IMR-90 (cell line): Measurements from ENCODE around the gene RGL1. TPM values are rescaled to one million over a fixed set of nuclear protein-coding genes. Genes with fewer than 3 reads are reported as not detected.
A peak's percentile ranks its signal among the peaks of the same experiment; 100 is the strongest.

ENCODE experiments used
- ATAC-seq: fragments of 200-7000 bp; cut with Tn5 transposase; 2 replicates; pipeline ENCODE4 v1.9.1; 2020; ENCODE audit warnings: low read depth, mild to moderate bottlenecking, moderate library complexity
- BruUV-seq: library from RNA; stranded (reverse); fragments of 400-500 nt; replicated peaks from 2 replicates; lab custom pipeline; 2021; lab: Mats Ljungman, UMichigan
- CTCF ChIA-PET: fragments of 300-600 bp; formaldehyde crosslinking; extraction: SDS; loops from one replicate; lab custom pipeline; 2021; ENCODE audit warnings: antibody characterized with exemption; lab: Yijun Ruan, JAX
- POLR2A ChIA-PET: fragments of 300-600 bp; sonication (Branson Sonifier 250); formaldehyde crosslinking; loops from one replicate; lab custom pipeline; 2022; ENCODE audit warnings: antibody characterized with exemption; ENCODE audit not compliant: unreplicated experiment; lab: Charles Lee
- DNase-seq: peaks from one replicate; pipeline ENCODE4 v3.0.0; 2013
- H2AFZ ChIP-seq: replicated peaks from 2 replicates; pipeline ENCODE3; 2013; ENCODE audit warnings: low read length, mild to moderate bottlenecking; ENCODE audit not compliant: poor library complexity
- H2AK5ac ChIP-seq: 2 replicates; pipeline ENCODE4 v1.6.1; 2013; ENCODE audit warnings: low read depth, low read length, inconsistent platforms
- H2AK9ac ChIP-seq: replicated peaks from 2 replicates; pipeline ENCODE3; 2013; ENCODE audit warnings: mild to moderate bottlenecking, low read depth, low read length, moderate library complexity; ENCODE audit not compliant: poor library complexity
- H2BK120ac ChIP-seq: 2 replicates; pipeline ENCODE4 v1.6.1; 2013; ENCODE audit warnings: low read depth, low read length, inconsistent platforms
- H2BK15ac ChIP-seq: 3 replicates; pipeline ENCODE4 v1.6.1; 2013; ENCODE audit warnings: low read depth, low read length, inconsistent platforms
- H2BK20ac ChIP-seq: 2 replicates; pipeline ENCODE4 v1.6.1; 2013; ENCODE audit warnings: low read depth, mild to moderate bottlenecking, inconsistent platforms, low read length, moderate library complexity
- H2BK5ac ChIP-seq: 2 replicates; pipeline ENCODE4 v1.6.1; 2013; ENCODE audit warnings: mild to moderate bottlenecking, low read depth, low read length, inconsistent platforms; ENCODE audit not compliant: poor library complexity, severe bottlenecking
- H3K14ac ChIP-seq: replicated peaks from 2 replicates; pipeline ENCODE4 v1.6.1; 2013; ENCODE audit warnings: low read depth, low read length, inconsistent platforms
- H3K18ac ChIP-seq: 2 replicates; pipeline ENCODE4 v1.6.1; 2013; ENCODE audit warnings: low read depth, low read length, control low read depth
- H3K23ac ChIP-seq: 2 replicates; pipeline ENCODE4 v1.6.1; 2013; ENCODE audit warnings: low read depth, low read length, inconsistent platforms
- H3K27ac ChIP-seq: 2 replicates; pipeline ENCODE4 v1.5.1; 2013; ENCODE audit warnings: mild to moderate bottlenecking, control low read depth, low read length; ENCODE audit not compliant: insufficient read depth
- H3K27me3 ChIP-seq: 2 replicates; pipeline ENCODE4 v1.6.1; 2013; ENCODE audit warnings: low read length; ENCODE audit not compliant: control insufficient read depth, insufficient read depth
- H3K36me3 ChIP-seq: 2 replicates; pipeline ENCODE4 v1.6.1; 2013; ENCODE audit warnings: low read length, mixed read lengths; ENCODE audit not compliant: control insufficient read depth, insufficient read depth
- H3K4ac ChIP-seq: 2 replicates; pipeline ENCODE4 v1.6.1; 2013; ENCODE audit warnings: low read depth, low read length, inconsistent platforms
- H3K4me1 ChIP-seq: 2 replicates; pipeline ENCODE4 v1.6.1; 2013; ENCODE audit warnings: low read length, mixed read lengths; ENCODE audit not compliant: control insufficient read depth, insufficient read depth
- H3K4me2 ChIP-seq: 2 replicates; pipeline ENCODE4 v1.6.1; 2013; ENCODE audit warnings: low read depth, mild to moderate bottlenecking, control low read depth, low read length, moderate library complexity
- H3K4me3 ChIP-seq: 2 replicates; pipeline ENCODE4 v1.5.1; 2013; ENCODE audit warnings: low read depth, mild to moderate bottlenecking, control low read depth, low read length, moderate library complexity; ENCODE audit not compliant: insufficient read depth
- H3K56ac ChIP-seq: 2 replicates; pipeline ENCODE4 v1.6.1; 2013; ENCODE audit warnings: low read length, inconsistent platforms; ENCODE audit not compliant: insufficient read depth; ENCODE audit errors: extremely low read depth
- H3K79me1 ChIP-seq, 2 experiments: 2 replicates each; pipeline ENCODE4 v1.6.1; 2013; ENCODE audit warnings: low read length in 2 of 2, inconsistent platforms in 1 of 2, low read depth in 1 of 2
- H3K9ac ChIP-seq: 2 replicates; pipeline ENCODE4 v1.6.1; 2013; ENCODE audit warnings: low read depth, low read length, control low read depth
- H3K9me1 ChIP-seq: 2 replicates; pipeline ENCODE4 v1.6.1; 2013; ENCODE audit warnings: low read length, inconsistent platforms; ENCODE audit not compliant: insufficient read depth
- H3K9me3 ChIP-seq: 2 replicates; pipeline ENCODE4 v1.6.1; 2013; ENCODE audit warnings: low read length; ENCODE audit not compliant: control insufficient read depth, insufficient read depth
- H4K20me1 ChIP-seq: 2 replicates; pipeline ENCODE4 v1.6.1; 2013; ENCODE audit warnings: low read length, inconsistent platforms; ENCODE audit not compliant: insufficient read depth
- H4K5ac ChIP-seq: 2 replicates; pipeline ENCODE4 v1.6.1; 2013; ENCODE audit warnings: mild to moderate bottlenecking, low read depth, low read length, control low read depth
- H4K8ac ChIP-seq, 2 experiments: 2 replicates each; pipeline ENCODE4 v1.6.1; 2013; ENCODE audit warnings: low read depth in 2 of 2, low read length in 2 of 2, control low read depth in 1 of 2, inconsistent platforms in 1 of 2
- H4K91ac ChIP-seq: 2 replicates; pipeline ENCODE4 v1.6.1; 2013; ENCODE audit warnings: low read depth, low read length, inconsistent platforms; ENCODE audit not compliant: insufficient read depth
- BHLHE40 ChIP-seq: fragments of 150-350 bp; IDR thresholded peaks from 2 replicates; pipeline ENCODE4 v1.6.1; 2016; ENCODE audit warnings: mild to moderate bottlenecking, low read depth, low read length
- CTCF ChIP-seq: conservative IDR thresholded peaks from 2 replicates; pipeline ENCODE4 v1.5.1; 2012; ENCODE audit warnings: mild to moderate bottlenecking, low read depth, low read length, improper control_type of control experiment
- ELK1 ChIP-seq: fragments of 150-350 bp; IDR thresholded peaks from 2 replicates; pipeline ENCODE4 v1.6.1; 2016; ENCODE audit warnings: low read depth, mild to moderate bottlenecking, low read length, moderate library complexity, borderline replicate concordance
- MAFK ChIP-seq: IDR thresholded peaks from 2 replicates; pipeline ENCODE4 v1.6.1; 2012; ENCODE audit warnings: low read depth, low read length, improper control_type of control experiment
- MAZ ChIP-seq: IDR thresholded peaks from 2 replicates; pipeline ENCODE4 v1.6.1; 2012; ENCODE audit warnings: low read depth, mild to moderate bottlenecking, low read length, improper control_type of control experiment, moderate library complexity, borderline replicate concordance
- MXI1 ChIP-seq: IDR thresholded peaks from 2 replicates; pipeline ENCODE4 v1.6.1; 2012; ENCODE audit warnings: low read depth, mild to moderate bottlenecking, low read length, moderate library complexity, borderline replicate concordance
- NFE2L2 ChIP-seq: fragments of 150-350 bp; IDR thresholded peaks from 2 replicates; pipeline ENCODE4 v1.6.1; 2016; ENCODE audit warnings: low read depth, mild to moderate bottlenecking, low read length
- RAD21 ChIP-seq: IDR thresholded peaks from 2 replicates; pipeline ENCODE4 v1.6.1; 2012; ENCODE audit warnings: low read length, improper control_type of control experiment
- RCOR1 ChIP-seq: IDR thresholded peaks from 2 replicates; pipeline ENCODE4 v1.6.1; 2012; ENCODE audit warnings: mild to moderate bottlenecking, low read length, improper control_type of control experiment; ENCODE audit not compliant: insufficient replicate concordance
- SMC3 ChIP-seq: fragments of 150-350 bp; IDR thresholded peaks from 2 replicates; pipeline ENCODE4 v1.6.1; 2016; ENCODE audit warnings: low read depth, mild to moderate bottlenecking, antibody characterized with exemption, low read length, moderate library complexity
- USF2 ChIP-seq: fragments of 150-350 bp; IDR thresholded peaks from 2 replicates; pipeline ENCODE4 v1.6.1; 2017; ENCODE audit warnings: mild to moderate bottlenecking, antibody characterized with exemption, low read length, low read depth
- WGBS, 2 experiments: methylation state at CpG; one replicate each; pipeline versions ENCODE4 v1.1.5 to v1.1.7; 2013; ENCODE audit warnings: missing lambda C conversion rate in 2 of 2; ENCODE audit not compliant: insufficient read length in 1 of 2; ENCODE audit errors: extremely low coverage in 2 of 2; 5-methylcytosine and 5-hydroxymethylcytosine counted together
- dilution Hi-C: fragments of 300-500 bp; cut with HindIII; formaldehyde crosslinking; loops from one replicate; pipeline ENCODE4 v1.14.3; 2018; ENCODE audit warnings: low sequenced_read_pairs; ENCODE audit not compliant: unreplicated experiment
- in situ Hi-C: fragments of 300-500 bp; cut with MboI; formaldehyde crosslinking; loops from 3 replicates; pipeline ENCODE4 v1.14.3; 2019; ENCODE audit warnings: low sequenced_read_pairs, inconsistent platforms, mixed read lengths
- intact Hi-C: fragments of 100-400 bp; cut with micrococcal nuclease; formaldehyde crosslinking; loops from 2 replicates; pipeline ENCODE4 v1.10.0; 2022
- polyA plus RNA-seq, 3 experiments: library from polyadenylated mRNA; depleted of rRNA; stranded (reverse); fragments of >200 nt; gene quantifications; 2 replicates each; pipeline ENCODE4 v1.2.3, GENCODE V29; 2012; ENCODE audit warnings: low replicate concordance in 1 of 3
- total RNA-seq: library from RNA; depleted of rRNA; stranded (reverse); fragments of >200 nt; gene quantifications from 2 replicates; pipeline ENCODE4 v1.2.3, GENCODE V29; 2012

The RGL1 gene
- total and polyA plus RNA-seq, 2 of the 4 experiments (the other 2 are of a cell fraction): 4.7 to 7.5 TPM

GRCh38 chr1:183907070-183907469 is 102.2 kb downstream of the RGL1 start:
- no peak overlapping the region for H2BK15ac ChIP-seq
- POLR2A ChIA-PET: no interaction called here
- intact Hi-C loops: no loop called here
- H3K18ac ChIP-seq: no peak overlapping the region
- no peak overlapping the region for H4K91ac ChIP-seq
- no peak overlapping the region for H2AK5ac ChIP-seq
- dilution Hi-C loops: loop anchor here (25.0 kb wide), 1 partner anchor 245 kb away; the partner anchor contains the start of gene APOBEC4
- no peaks in the 10 kb centered on the region for H3K9me3 ChIP-seq
- H3K4me3 ChIP-seq: no peak overlapping the region
- no peak overlapping the region for H3K23ac ChIP-seq
- H3K9me1 ChIP-seq: peaks cover 6% of the 10 kb centered on the region; the same call in 1 of the 2 replicates
- CTCF ChIA-PET: interaction anchor here (1.0 kb wide), 1 partner anchor 251 kb away, joined by 4 read pairs; no protein-coding TSS in a partner anchor
- H4K20me1 ChIP-seq: no peaks in the 10 kb centered on the region
- no peak overlapping the region for H4K8ac ChIP-seq
- H3K27ac ChIP-seq: no peak overlapping the region
- no peak overlapping the region for H3K56ac ChIP-seq
- no peak overlapping the region for H2BK20ac ChIP-seq
- H3K36me3 ChIP-seq: peaks cover 20% of the 10 kb centered on the region
- H2BK120ac ChIP-seq: no peak overlapping the region
- H2BK5ac ChIP-seq: no peak overlapping the region
- H2AK9ac ChIP-seq: no peak overlapping the region
- H3K14ac ChIP-seq: no peak overlapping the region
- no peak overlapping the region for H3K9ac ChIP-seq
- no peaks in the 10 kb centered on the region for H3K79me1 ChIP-seq
- BruUV-seq: no TSS peak
- peak; percentile 44 for DNase-seq
- no peak overlapping the region for H3K4ac ChIP-seq
- no peak overlapping the region for H4K5ac ChIP-seq
- WGBS, 2 experiments: no CpG with 5 or more reads among the region's 4 CpGs
- in situ Hi-C loops: no loop called here
- ATAC-seq: no peak
- no peaks in the 10 kb centered on the region for H3K27me3 ChIP-seq
- no peaks in the 10 kb centered on the region for H3K4me1 ChIP-seq
- no peak overlapping the region for H2AFZ ChIP-seq
- H3K4me2 ChIP-seq: no peak overlapping the region
- TF ChIP-seq USF2: no peak
- no peak for TF ChIP-seq RCOR1
- no peak for TF ChIP-seq BHLHE40
- TF ChIP-seq RAD21: no peak
- TF ChIP-seq MAZ: no peak
- TF ChIP-seq NFE2L2: no peak
- no peak for TF ChIP-seq SMC3
- no peak for TF ChIP-seq MXI1
- no peak for TF ChIP-seq MAFK
- no peak for TF ChIP-seq CTCF
- TF ChIP-seq ELK1: no peak
